HepG2 (cell line): ENCODE measurements around the gene GUK1. TPM values are rescaled to one million over a fixed set of nuclear protein-coding genes. Genes with fewer than 3 reads are reported as not detected.

Experiments used
- AKAP8 ChIP-seq: sonication (generic); formaldehyde crosslinking; IDR thresholded peaks from 2 replicates; pipeline ENCODE4 v1.5.1; 2020; ENCODE audit warnings: mild to moderate bottlenecking, missing genetic modification reagents
- BCL3 ChIP-seq: sonication (generic); formaldehyde crosslinking; IDR thresholded peaks from 2 replicates; pipeline ENCODE4 v1.5.1; 2020; ENCODE audit warnings: mild to moderate bottlenecking, missing genetic modification reagents, moderate library complexity
- HMG20A ChIP-seq: IDR thresholded peaks from 2 replicates; pipeline ENCODE4 v1.6.1; 2016; ENCODE audit warnings: borderline replicate concordance
- IKZF4 ChIP-seq: sonication (generic); formaldehyde crosslinking; IDR thresholded peaks from 2 replicates; pipeline ENCODE4 v1.5.1; 2020; ENCODE audit warnings: borderline replicate concordance, mild to moderate bottlenecking, low read depth, missing genetic modification reagents; ENCODE audit errors: not compliant biosample characterization
- JDP2 ChIP-seq: sonication (generic); formaldehyde crosslinking; IDR thresholded peaks from 2 replicates; pipeline ENCODE4 v1.8.1; 2022; ENCODE audit warnings: missing genetic modification reagents, borderline replicate concordance
- KDM2A ChIP-seq: sonication (generic); formaldehyde crosslinking; IDR thresholded peaks from 2 replicates; pipeline ENCODE4 v1.4.0; 2020; ENCODE audit warnings: low read depth, missing genetic modification reagents, borderline replicate concordance
- KDM6A ChIP-seq: IDR thresholded peaks from 2 replicates; pipeline ENCODE4 v1.6.1; 2016; ENCODE audit warnings: low read depth
- MTF1 ChIP-seq: sonication (generic); formaldehyde crosslinking; IDR thresholded peaks from 2 replicates; pipeline ENCODE4 v1.5.0; 2020; ENCODE audit warnings: missing genetic modification reagents
- POGK ChIP-seq: sonication (generic); formaldehyde crosslinking; conservative IDR thresholded peaks from 2 replicates; pipeline ENCODE4 v1.8.0; 2022; ENCODE audit warnings: mild to moderate bottlenecking, moderate library complexity, missing genetic modification reagents
- RBFOX2 ChIP-seq: fragments of 200-400 bp; formaldehyde crosslinking; IDR thresholded peaks from 2 replicates; pipeline ENCODE4 v1.6.1; 2017; ENCODE audit warnings: low read depth, mild to moderate bottlenecking, low read length
- REPIN1 ChIP-seq: sonication (generic); formaldehyde crosslinking; IDR thresholded peaks from 2 replicates; pipeline ENCODE4 v1.8.0; 2022; ENCODE audit warnings: missing genetic modification reagents, low read depth, mild to moderate bottlenecking, borderline replicate concordance
- SETDB1 ChIP-seq: sonication (generic); formaldehyde crosslinking; IDR thresholded peaks from 2 replicates; pipeline ENCODE4 v1.5.1; 2020; ENCODE audit warnings: missing genetic modification reagents, mild to moderate bottlenecking, borderline replicate concordance
- SIX1 ChIP-seq: sonication (generic); formaldehyde crosslinking; IDR thresholded peaks from 2 replicates; pipeline ENCODE4 v1.4.0; 2020; ENCODE audit warnings: missing genetic modification reagents, borderline replicate concordance
- SKI ChIP-seq: fragments of 450-650 bp; IDR thresholded peaks from one replicate; pipeline ENCODE4 v1.6.1; 2018; ENCODE audit warnings: mild to moderate bottlenecking; ENCODE audit not compliant: partially characterized antibody
- SUZ12 ChIP-seq: fragments of 150-350 bp; IDR thresholded peaks from 2 replicates; pipeline ENCODE4 v1.6.1; 2014; ENCODE audit warnings: low read depth, low read length
- TCF7L2 ChIP-seq: IDR thresholded peaks from 2 replicates; pipeline ENCODE4 v1.6.1; 2011; ENCODE audit warnings: mild to moderate bottlenecking, low read depth, low read length, moderate library complexity
- TMF1 ChIP-seq: sonication (generic); formaldehyde crosslinking; IDR thresholded peaks from 2 replicates; pipeline ENCODE4 v1.8.1; 2022; ENCODE audit warnings: low read depth, missing genetic modification reagents
- ZBTB33 ChIP-seq: sonication (generic); formaldehyde crosslinking; IDR thresholded peaks from 2 replicates; pipeline ENCODE4 v1.4.0; 2020; ENCODE audit warnings: missing genetic modification reagents
- ZNF512 ChIP-seq: sonication (generic); formaldehyde crosslinking; IDR thresholded peaks from 2 replicates; pipeline ENCODE4 v1.4.0; 2020; ENCODE audit warnings: mild to moderate bottlenecking, missing genetic modification reagents
- ZNF558 ChIP-seq: sonication (generic); formaldehyde crosslinking; IDR thresholded peaks from 2 replicates; pipeline ENCODE4 v1.9.0; 2022; ENCODE audit warnings: mild to moderate bottlenecking, missing genetic modification reagents, borderline replicate concordance
- ZNF563 ChIP-seq: sonication (generic); formaldehyde crosslinking; IDR thresholded peaks from 2 replicates; pipeline ENCODE4 v1.8.0; 2022; ENCODE audit warnings: mild to moderate bottlenecking, moderate library complexity, missing genetic modification reagents
- ZNF891 ChIP-seq: sonication (generic); formaldehyde crosslinking; IDR thresholded peaks from 2 replicates; pipeline ENCODE4 v1.5.0; 2020; ENCODE audit warnings: mild to moderate bottlenecking, missing genetic modification reagents
- ZSCAN31 ChIP-seq: sonication (generic); formaldehyde crosslinking; IDR thresholded peaks from 2 replicates; pipeline ENCODE4 v1.5.0; 2020; ENCODE audit warnings: low read depth, mild to moderate bottlenecking, missing genetic modification reagents
- polyA plus RNA-seq, 8 experiments: library from polyadenylated mRNA; depleted of rRNA in 3 of 8; stranded (reverse) in 7 of 8; unstranded in 1 of 8; fragments of >200 nt; fragmentation: Illumina TruSeq in 4 of 8; extraction: Trizol in 4 of 8; gene quantifications; 2 replicates each; pipeline versions ENCODE4 v1.2.1 to v1.2.3, GENCODE V29; 2011 to 2016; ENCODE audit warnings: low read depth in 4 of 8, missing spikeins in 1 of 8, mixed read lengths in 1 of 8; ENCODE audit not compliant: insufficient read depth in 1 of 8
- total RNA-seq, 5 experiments: library from RNA; depleted of rRNA; stranded (reverse); fragments of >200 nt; fragmentation: Illumina TruSeq; extraction: Trizol; gene quantifications; 2 replicates each; pipeline ENCODE4 v1.2.3, GENCODE V29; 2016; ENCODE audit warnings: low read depth in 1 of 5

Gene GUK1
- total and polyA plus RNA-seq, 2 of the 13 experiments (the other 11 are each of a cell fraction or from before 2014, with no cell fraction given) = 116 to 154 TPM

GRCh38 chr1:228139931-228140723, at the start of gene GUK1 (continued):
- TF ChIP-seq SETDB1 (CRISPR knock-in tag) (no peak), ZNF512 (CRISPR knock-in tag) (0 out of 2 replicates have a peak, but pooled peaks have one; percentile 34), KDM2A (CRISPR knock-in tag) (peak; percentile 92), SUZ12 (no peak), TCF7L2 (no peak), POGK (no peak; the same call in 1 of the 2 replicates), REPIN1 (CRISPR knock-in tag) (no peak), ZNF563 (peak; percentile 78), BCL3 (CRISPR knock-in tag) (peak; percentile 19; the same call in 1 of the 2 replicates), ZNF558 (CRISPR knock-in tag) (no peak), TMF1 (CRISPR knock-in tag) (peak; percentile 23; the same call in 1 of the 2 replicates), ZNF891 (CRISPR knock-in tag) (0 out of 2 replicates have a peak, but pooled peaks have one; percentile 13), HMG20A (CRISPR knock-in tag) (peak; percentile 24; the same call in 1 of the 2 replicates), SKI (peak; percentile 46), RBFOX2 (peak; percentile 88), MTF1 (no peak), SIX1 (CRISPR knock-in tag) (no peak), IKZF4 (CRISPR knock-in tag) (no peak), KDM6A (no peak), ZBTB33 (CRISPR knock-in tag) (no peak), JDP2 (CRISPR knock-in tag) (no peak), ZSCAN31 (peak; percentile 89), AKAP8 (CRISPR knock-in tag) (peak; percentile 76; the same call in 1 of the 2 replicates)
